ENCODE results near the gene CHD5. TPM values are rescaled to one million over a fixed set of nuclear protein-coding genes. Genes with fewer than 3 reads are reported as not detected.

The CHD5 gene
- total and polyA plus RNA-seq, 5 donors = 0.23 to 0.53 (median 0.29) TPM

DNA sequence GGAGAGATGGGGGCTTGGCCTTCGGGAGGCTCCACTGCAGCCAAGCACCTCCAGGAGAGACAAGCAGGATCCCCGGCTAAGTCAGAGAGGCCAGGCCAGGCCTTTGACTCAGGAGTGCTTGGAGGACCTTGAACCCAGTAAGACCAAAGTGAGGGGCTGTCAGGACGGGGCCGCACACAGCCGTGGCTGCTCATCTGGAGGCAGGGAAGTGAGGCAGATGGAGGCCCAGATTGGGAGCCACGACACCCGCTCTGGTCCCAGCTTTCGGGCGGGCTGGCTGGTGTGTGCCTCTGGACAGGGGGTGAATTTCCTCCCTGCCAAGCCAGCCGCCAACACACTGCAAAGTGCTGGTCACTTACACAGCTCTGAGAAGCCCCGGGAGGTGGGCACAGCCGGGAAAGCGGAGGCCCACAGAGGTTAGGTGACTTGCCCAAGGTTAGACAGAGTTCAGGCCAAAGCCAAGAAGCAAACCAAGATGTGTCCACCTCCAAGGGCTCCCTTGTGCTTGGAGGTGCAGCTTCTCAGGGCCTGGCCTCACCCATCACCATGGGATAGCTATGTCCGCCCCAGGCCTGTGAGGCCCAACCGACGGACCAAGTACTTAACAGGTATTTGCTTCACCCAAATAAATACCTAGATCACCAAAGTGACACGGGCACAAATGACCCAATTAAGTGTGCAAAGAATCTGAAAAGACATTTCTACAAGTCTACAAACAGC is 58.3 kb downstream of the CHD5 start:
- WGBS = 92% methylated on average over 17 of the region's 17 CpGs
- Histone ChIP-seq H3K4me3 (ENCODE audit: low read length) (no peak overlapping the region), H3K4me1 (ENCODE audit: control insufficient read depth, insufficient read depth, low read length) (no peaks in the 10 kb centered on the region), H3K27me3 (ENCODE audit: control insufficient read depth, insufficient read depth) (no peaks in the 10 kb centered on the region), H3K9me3 (ENCODE audit: control insufficient read depth, low read length) (no peaks in the 10 kb centered on the region), H3K27ac (ENCODE audit: low read length) (no peak overlapping the region)
- peak in 2 of 3 donors; percentile 4 to 27 for DNase-seq
- intact Hi-C loops (cut with DNase I) = no loop called here
- no peak for ATAC-seq

DNA sequence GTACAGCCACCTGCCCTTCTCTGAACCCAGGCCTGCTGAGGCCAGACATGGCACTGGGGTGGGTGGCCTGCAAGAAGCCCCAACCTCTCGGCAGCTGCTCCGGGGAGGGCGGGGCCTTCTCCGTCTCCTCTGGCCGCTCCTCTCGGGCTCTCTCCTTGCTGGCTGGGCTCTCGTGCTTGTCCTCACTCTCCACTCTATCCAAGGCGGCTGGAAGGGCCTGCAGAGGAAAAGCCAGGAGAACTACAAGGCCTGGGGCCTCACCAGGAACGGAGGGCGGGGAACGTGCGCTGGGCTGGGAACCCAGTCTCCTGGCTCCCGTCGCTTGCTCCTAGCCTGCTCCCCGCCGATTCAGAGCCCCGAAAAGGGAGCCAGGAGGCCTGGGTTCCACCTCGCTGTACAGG is 59.1 kb downstream of the CHD5 start:
- no peaks in the 10 kb centered on the region for H3K9me3 ChIP-seq (ENCODE audit: control insufficient read depth, low read length)
- no peaks in the 10 kb centered on the region for H3K27me3 ChIP-seq (ENCODE audit: control insufficient read depth, insufficient read depth)
- H3K27ac ChIP-seq (ENCODE audit: low read length) = no peak overlapping the region
- 84% methylated on average over 18 of the region's 18 CpGs for WGBS
- ATAC-seq (no peak), DNase-seq (peak in 2 of 3 donors; percentile 4 to 6)
- H3K4me1 ChIP-seq (ENCODE audit: control insufficient read depth, insufficient read depth, low read length) = no peaks in the 10 kb centered on the region
- intact Hi-C loops (cut with DNase I) = no loop called here
- H3K4me3 ChIP-seq (ENCODE audit: low read length) = no peak overlapping the region

DNA sequence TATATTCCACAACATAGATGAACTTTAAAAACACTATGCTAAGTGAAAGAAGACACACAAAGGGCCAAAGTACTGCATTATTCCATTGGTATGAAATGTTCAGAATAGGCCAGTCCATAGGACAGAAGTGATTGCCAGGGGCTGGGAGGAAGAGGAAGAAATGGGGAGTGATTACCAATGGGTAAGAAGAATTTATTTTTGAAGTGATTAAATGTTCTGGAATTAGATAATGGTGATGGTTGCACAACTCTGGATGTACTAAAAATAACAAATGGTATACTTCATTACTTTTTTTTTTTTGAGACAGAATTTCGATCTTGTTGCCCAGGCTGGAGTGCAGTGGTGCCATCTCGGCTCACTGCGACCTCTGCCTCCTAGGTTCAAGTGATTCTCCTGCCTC is 61.7 kb downstream of the CHD5 start:
- ATAC-seq (no peak), DNase-seq (no peak)
- no peak overlapping the region for H3K4me3 ChIP-seq (ENCODE audit: low read length)
- H3K27ac ChIP-seq (ENCODE audit: low read length) = no peak overlapping the region
- intact Hi-C loops (cut with DNase I) = no loop called here
- no peaks in the 10 kb centered on the region for H3K4me1 ChIP-seq (ENCODE audit: control insufficient read depth, insufficient read depth, low read length)
- WGBS = 84% methylated on average over 3 of the region's 3 CpGs
- no peaks in the 10 kb centered on the region for H3K9me3 ChIP-seq (ENCODE audit: control insufficient read depth, low read length)
- no peaks in the 10 kb centered on the region for H3K27me3 ChIP-seq (ENCODE audit: control insufficient read depth, insufficient read depth)

DNA sequence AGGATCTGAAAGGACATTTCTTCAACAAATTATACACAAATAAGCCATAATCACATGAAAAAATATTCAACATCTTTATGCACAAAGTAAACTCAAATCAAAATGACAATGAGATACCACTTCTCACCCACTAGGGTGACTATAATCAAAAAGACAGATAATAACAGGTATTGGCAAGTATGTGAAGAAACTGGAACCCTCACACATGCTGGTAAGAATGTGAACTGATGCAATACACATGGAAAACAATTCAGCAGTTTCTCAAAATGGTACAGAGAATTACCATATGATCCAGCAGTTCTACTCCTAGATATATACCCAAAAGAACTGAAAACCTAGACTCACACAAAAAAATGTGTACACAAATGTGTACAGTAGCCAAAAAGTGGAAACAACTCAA is 62.5 kb downstream of the CHD5 start:
- no peak for ATAC-seq

DNA sequence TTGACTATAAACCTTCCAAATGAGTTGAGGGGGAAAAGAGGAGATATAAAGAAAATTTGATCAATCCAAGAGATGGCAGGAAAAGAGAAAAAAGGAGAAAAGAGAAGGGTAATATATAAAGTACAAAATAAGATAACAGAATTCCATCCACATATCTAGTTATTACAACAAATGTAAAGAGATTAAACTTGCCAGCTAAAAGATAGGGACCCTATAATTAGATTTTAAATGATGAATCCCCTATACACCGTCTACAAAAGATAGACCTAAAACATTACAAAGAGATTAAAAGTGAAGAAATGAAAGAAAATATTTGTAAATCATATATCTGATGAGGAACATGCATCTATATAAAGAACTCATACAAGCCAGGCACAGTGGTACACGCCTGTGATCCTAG is 63.1 kb downstream of the CHD5 start:
- ATAC-seq (no peak), DNase-seq (no peak)
- no peak overlapping the region for H3K4me3 ChIP-seq (ENCODE audit: low read length)
- no peaks in the 10 kb centered on the region for H3K9me3 ChIP-seq (ENCODE audit: control insufficient read depth, low read length)
- no peak overlapping the region for H3K27ac ChIP-seq (ENCODE audit: low read length)
- intact Hi-C loops (cut with DNase I) = no loop called here
- no peaks in the 10 kb centered on the region for H3K27me3 ChIP-seq (ENCODE audit: control insufficient read depth, insufficient read depth)
- no peaks in the 10 kb centered on the region for H3K4me1 ChIP-seq (ENCODE audit: control insufficient read depth, insufficient read depth, low read length)
- 79% methylated on average over 2 of the region's 2 CpGs for WGBS

More for the DNA sequence above, 62.5 kb downstream of the CHD5 start:
- Histone ChIP-seq H3K27ac (ENCODE audit: low read length) (no peak overlapping the region), H3K4me3 (ENCODE audit: low read length) (no peak overlapping the region), H3K27me3 (ENCODE audit: control insufficient read depth, insufficient read depth) (no peaks in the 10 kb centered on the region), H3K4me1 (ENCODE audit: control insufficient read depth, insufficient read depth, low read length) (no peaks in the 10 kb centered on the region), H3K9me3 (ENCODE audit: control insufficient read depth, low read length) (no peaks in the 10 kb centered on the region)
- DNase-seq = no peak
- intact Hi-C loops (cut with DNase I) = no loop called here

DNA sequence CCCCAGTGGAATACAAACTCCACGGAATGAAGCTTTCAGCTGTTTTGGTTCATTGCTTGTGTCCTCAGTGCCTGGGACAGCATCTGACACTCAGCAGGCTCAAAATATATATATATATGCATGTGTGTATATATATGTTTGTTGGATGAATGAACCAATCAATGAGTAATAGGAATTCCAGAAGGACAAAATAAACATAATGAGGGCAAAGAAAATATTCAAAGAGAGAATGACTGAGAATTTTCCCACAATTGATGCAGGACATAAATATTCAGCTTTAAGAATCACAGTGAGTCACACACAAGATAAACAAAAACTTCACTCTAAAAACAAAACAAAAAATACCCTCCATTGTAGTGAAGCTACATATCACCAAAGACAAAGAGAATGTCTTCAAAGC is 64.0 kb downstream of the CHD5 start:
- H3K9me3 ChIP-seq (ENCODE audit: control insufficient read depth, low read length) = no peaks in the 10 kb centered on the region
- ATAC-seq = no peak
- no peak overlapping the region for H3K4me3 ChIP-seq (ENCODE audit: low read length)
- intact Hi-C loops (cut with DNase I) = no loop called here
- DNase-seq = no peak
- no peaks in the 10 kb centered on the region for H3K4me1 ChIP-seq (ENCODE audit: control insufficient read depth, insufficient read depth, low read length)
- H3K27ac ChIP-seq (ENCODE audit: low read length) = no peak overlapping the region
- H3K27me3 ChIP-seq (ENCODE audit: control insufficient read depth, insufficient read depth) = no peaks in the 10 kb centered on the region
- WGBS = 71% methylated on average over 1 of the region's 1 CpG

DNA sequence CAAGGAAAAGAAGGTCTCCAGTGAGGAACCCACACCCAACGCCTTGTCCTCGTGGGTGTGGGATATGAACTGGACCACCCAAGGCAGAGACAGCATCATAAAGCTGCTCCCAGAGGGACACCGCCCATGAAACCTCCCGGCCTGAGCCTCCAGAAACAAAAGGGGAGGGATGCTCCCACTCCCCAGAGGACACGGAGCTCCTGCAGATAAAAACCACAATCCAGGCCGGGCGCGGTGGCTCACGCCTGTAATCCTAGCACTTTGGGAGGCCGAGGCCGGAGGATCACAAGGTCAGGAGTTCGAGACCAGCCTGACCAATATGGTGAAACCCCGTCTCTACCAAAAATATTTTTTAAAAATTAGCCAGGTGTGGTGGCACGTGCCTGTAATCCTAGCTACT is 66.4 kb downstream of the CHD5 start:
- ATAC-seq = no peak
- peak in 2 of 3 donors; percentile 4 to 27 for DNase-seq
- 88% methylated on average over 14 of the region's 14 CpGs for WGBS
- H3K27ac ChIP-seq (ENCODE audit: low read length) = no peak overlapping the region
- intact Hi-C loops (cut with DNase I) = no loop called here
- no peaks in the 10 kb centered on the region for H3K9me3 ChIP-seq (ENCODE audit: control insufficient read depth, low read length)
- no peaks in the 10 kb centered on the region for H3K27me3 ChIP-seq (ENCODE audit: control insufficient read depth, insufficient read depth)
- no peaks in the 10 kb centered on the region for H3K4me1 ChIP-seq (ENCODE audit: control insufficient read depth, insufficient read depth, low read length)
- no peak overlapping the region for H3K4me3 ChIP-seq (ENCODE audit: low read length)

DNA sequence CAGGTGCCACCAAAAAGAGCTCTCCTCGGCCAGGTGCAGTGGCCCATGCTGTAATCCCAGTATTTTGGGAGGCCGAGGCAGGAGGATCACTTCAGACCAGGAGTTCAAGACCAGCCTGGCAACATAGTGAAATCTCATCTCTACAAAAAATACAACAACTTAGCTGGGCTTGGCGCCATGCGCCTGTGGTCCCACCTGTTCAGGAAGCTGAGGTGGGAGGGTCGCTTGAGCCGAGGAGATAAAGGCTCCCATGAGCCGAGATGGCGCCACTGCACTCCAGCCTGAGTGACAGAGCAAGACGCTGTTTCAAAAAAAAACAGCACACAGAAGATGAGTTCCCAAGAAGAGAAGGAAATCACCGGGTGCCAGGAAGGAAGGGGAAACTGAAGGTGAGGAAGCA is 67.0 kb downstream of the CHD5 start:
- H3K4me3 ChIP-seq (ENCODE audit: low read length) = no peak overlapping the region
- no peaks in the 10 kb centered on the region for H3K9me3 ChIP-seq (ENCODE audit: control insufficient read depth, low read length)
- no peaks in the 10 kb centered on the region for H3K4me1 ChIP-seq (ENCODE audit: control insufficient read depth, insufficient read depth, low read length)
- intact Hi-C loops (cut with DNase I) = no loop called here
- no peak overlapping the region for H3K27ac ChIP-seq (ENCODE audit: low read length)
- 59% methylated on average over 10 of the region's 10 CpGs for WGBS
- DNase-seq (peak in 2 of 3 donors; percentile 3 to 32), ATAC-seq (no peak)
- H3K27me3 ChIP-seq (ENCODE audit: control insufficient read depth, insufficient read depth) = no peaks in the 10 kb centered on the region

DNA sequence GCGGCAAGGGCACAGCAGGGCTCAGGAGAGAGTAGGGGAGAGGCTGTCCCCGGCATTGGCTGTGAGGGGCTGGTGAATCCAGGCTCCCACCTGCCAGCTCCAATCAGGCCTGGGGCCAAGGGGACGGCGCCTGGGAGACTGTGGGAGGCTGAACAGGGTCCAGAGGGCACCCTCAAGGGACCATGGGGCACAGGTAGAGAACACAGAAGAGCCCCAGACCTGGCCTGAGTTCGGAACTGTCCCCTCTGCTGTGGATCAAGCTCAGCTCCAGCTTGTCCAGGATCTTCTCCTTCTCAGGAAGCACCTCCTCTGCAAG is 67.5 kb downstream of the CHD5 start:
- intact Hi-C loops (cut with DNase I) = no loop called here
- Histone ChIP-seq H3K27me3 (ENCODE audit: control insufficient read depth, insufficient read depth) (no peaks in the 10 kb centered on the region), H3K27ac (ENCODE audit: low read length) (no peak overlapping the region), H3K4me3 (ENCODE audit: low read length) (no peak overlapping the region), H3K4me1 (ENCODE audit: control insufficient read depth, insufficient read depth, low read length) (no peaks in the 10 kb centered on the region), H3K9me3 (ENCODE audit: control insufficient read depth, low read length) (no peaks in the 10 kb centered on the region)
- DNase-seq (peak in 2 of 3 donors; percentile 1 to 40), ATAC-seq (no peak)
- WGBS = 65% methylated on average over 5 of the region's 5 CpGs

DNA sequence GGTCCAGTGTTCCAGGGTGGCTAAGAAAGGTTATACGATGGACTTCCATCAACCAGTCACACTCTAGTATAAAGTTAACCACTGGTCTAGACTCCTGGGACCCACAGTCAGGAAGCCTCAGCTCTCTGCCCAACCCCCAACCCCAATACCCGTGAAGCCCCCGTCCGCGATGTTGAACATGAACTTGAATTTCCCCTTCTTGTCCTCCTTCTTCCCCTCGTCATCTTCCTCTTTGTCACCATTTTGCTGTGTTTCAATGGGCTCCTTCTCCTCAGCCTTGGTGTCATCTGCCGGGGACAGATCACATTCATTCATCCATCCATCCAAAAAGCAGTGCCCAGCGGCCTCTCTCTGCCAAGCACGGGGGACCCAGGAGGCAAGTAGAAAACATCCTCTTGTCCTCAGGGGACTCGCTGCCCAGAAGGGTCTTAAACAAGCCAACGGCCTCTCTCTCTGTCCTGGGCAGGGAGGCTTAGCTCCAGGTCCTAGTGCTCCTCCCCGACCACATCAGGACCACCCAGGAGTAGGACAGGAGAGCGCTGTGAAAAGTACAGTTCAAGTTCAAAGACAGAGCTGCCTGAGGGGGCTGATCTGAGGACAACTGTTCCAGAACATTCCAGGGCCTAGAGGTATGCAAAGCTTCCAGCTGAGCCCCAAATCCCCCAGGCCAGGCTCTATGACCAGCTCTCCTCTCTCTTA is 68.0 kb downstream of the CHD5 start:
- Histone ChIP-seq H3K4me1 (ENCODE audit: control insufficient read depth, insufficient read depth, low read length) (no peaks in the 10 kb centered on the region), H3K27ac (ENCODE audit: low read length) (no peak overlapping the region), H3K9me3 (ENCODE audit: control insufficient read depth, low read length) (no peaks in the 10 kb centered on the region), H3K27me3 (ENCODE audit: control insufficient read depth, insufficient read depth) (no peaks in the 10 kb centered on the region), H3K4me3 (ENCODE audit: low read length) (no peak overlapping the region)
- peak in 2 of 3 donors; percentile 1 to 24 for DNase-seq
- intact Hi-C loops (cut with DNase I) = no loop called here
- 81% methylated on average over 13 of the region's 13 CpGs for WGBS
- ATAC-seq = no peak

DNA sequence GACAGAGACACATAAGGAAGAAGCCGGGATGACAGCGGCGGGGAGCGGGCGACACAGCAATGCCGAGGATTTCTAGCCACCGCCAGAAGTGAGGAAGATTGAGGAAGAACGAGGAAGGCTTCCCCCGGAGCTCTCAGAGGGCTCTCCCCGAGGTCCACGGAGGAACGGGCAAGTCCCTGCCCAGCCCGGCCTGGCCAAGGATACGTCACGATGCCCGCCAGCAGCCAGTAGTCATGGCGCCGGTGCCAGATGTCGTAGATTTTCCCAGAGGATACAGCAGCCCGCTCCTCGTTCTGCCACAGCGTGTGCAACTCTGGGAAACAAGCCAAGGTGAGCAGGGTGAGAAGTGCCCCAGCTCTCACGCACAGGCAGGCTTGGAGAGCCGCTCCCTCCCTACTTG is 68.5 kb downstream of the CHD5 start:
- Histone ChIP-seq H3K27me3 (ENCODE audit: control insufficient read depth, insufficient read depth) (no peaks in the 10 kb centered on the region), H3K9me3 (ENCODE audit: control insufficient read depth, low read length) (no peaks in the 10 kb centered on the region), H3K4me3 (ENCODE audit: low read length) (no peak overlapping the region), H3K4me1 (ENCODE audit: control insufficient read depth, insufficient read depth, low read length) (no peaks in the 10 kb centered on the region), H3K27ac (ENCODE audit: low read length) (no peak overlapping the region)
- DNase-seq = peak in 2 of 3 donors; percentile 3 to 45
- WGBS = 82% methylated on average over 24 of the region's 24 CpGs
- ATAC-seq = peak in 1 of 2 donors; percentile 13
- intact Hi-C loops (cut with DNase I) = no loop called here

Measured in right cardiac atrium (tissue), 5 donors.